Measurements from ENCODE around the gene GPR183. TPM values are rescaled to one million over a fixed set of nuclear protein-coding genes. Genes with fewer than 3 reads are reported as not detected.
A peak's percentile ranks its signal among the peaks of the same experiment; 100 is the strongest.

Gene GPR183
- total RNA-seq, 1 donor from 2014 or later, result 4.7 TPM

DNA sequence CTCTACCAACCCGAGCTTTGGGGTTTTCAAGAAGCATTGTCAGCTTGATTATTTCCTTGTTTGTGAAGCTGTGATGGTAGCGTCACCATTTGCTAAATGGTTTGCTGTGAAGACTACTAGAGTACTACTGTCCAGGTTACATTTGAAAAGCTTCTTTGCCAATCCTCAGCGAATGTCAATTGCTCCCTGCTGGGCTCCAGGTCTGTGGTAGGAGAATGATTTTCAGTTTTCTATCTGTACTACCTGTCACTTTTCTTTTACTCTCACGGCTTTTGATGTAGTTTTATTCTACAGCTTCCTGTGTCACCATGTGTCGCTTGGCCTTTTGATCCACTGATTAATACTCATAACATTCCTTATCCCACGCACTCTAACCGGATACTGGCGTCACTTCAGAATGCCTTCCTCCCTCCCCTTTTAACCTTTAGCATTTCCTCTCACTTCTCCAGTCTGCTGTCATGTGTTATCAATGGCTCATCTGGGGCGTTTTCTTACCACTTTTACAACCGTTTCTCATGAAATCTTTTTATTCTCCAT lies 7.5 kb upstream of the GPR183 start:
- peaks cover 8 to 20% (median 12%) of the 10 kb centered on the region in 3 donors for H3K4me1 ChIP-seq (ENCODE audit: control insufficient read depth in 3 of 3, insufficient read depth in 3 of 3, low read length in 3 of 3)
- H3K4me3 ChIP-seq (ENCODE audit: low read length in 3 of 3), result no peak overlapping the region
- H3K27ac ChIP-seq (ENCODE audit: low read depth, low read length), result peak overlapping the region; percentile 0

DNA sequence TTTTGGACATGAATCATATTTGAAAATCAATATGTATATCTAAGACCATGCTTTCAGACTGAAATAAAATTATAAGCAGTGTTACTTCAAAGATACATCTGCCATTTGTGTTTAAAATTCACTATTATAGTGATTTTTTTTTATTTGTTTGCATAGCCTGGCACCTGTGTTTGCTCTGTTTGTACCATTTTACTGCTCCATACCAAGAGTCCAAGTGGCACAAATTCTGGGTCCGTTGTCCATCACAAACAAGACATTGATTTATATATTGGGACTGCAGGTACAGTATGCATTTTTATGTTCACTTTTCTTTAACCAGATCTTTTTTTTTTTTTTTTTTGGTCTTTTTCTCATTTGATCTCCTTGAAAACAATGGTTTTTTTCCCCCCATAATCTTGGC lies 6.7 kb upstream of the GPR183 start:
- H3K36me3 ChIP-seq (ENCODE audit: control insufficient read depth in 3 of 3, insufficient read depth in 3 of 3, low read length in 3 of 3), result peaks cover 0 to 3% (median 0%) of the 10 kb centered on the region in 3 donors
- no peak overlapping the region for H3K4me3 ChIP-seq (ENCODE audit: low read length in 3 of 3)
- no peak overlapping the region for H3K27ac ChIP-seq (ENCODE audit: low read depth, low read length)
- no peaks in the 10 kb centered on the region for H3K9me3 ChIP-seq (ENCODE audit: control insufficient read depth in 3 of 3, low read length in 3 of 3)
- no peak overlapping the region for H3K9ac ChIP-seq (ENCODE audit: low read depth in 1 of 3, low read length in 3 of 3)
- H3K27me3 ChIP-seq (ENCODE audit: control insufficient read depth in 3 of 3, insufficient read depth in 3 of 3, low read length in 3 of 3), result no peaks in the 10 kb centered on the region
- H3K4me1 ChIP-seq (ENCODE audit: control insufficient read depth in 3 of 3, insufficient read depth in 3 of 3, low read length in 3 of 3), result peaks cover 8 to 20% (median 12%) of the 10 kb centered on the region in 3 donors

More for the DNA sequence above, 7.5 kb upstream of the GPR183 start:
- Histone ChIP-seq H3K36me3 (ENCODE audit: control insufficient read depth in 3 of 3, insufficient read depth in 3 of 3, low read length in 3 of 3) (peaks cover 0 to 3% (median 3%) of the 10 kb centered on the region in 3 donors), H3K27me3 (ENCODE audit: control insufficient read depth in 3 of 3, insufficient read depth in 3 of 3, low read length in 3 of 3) (no peaks in the 10 kb centered on the region), H3K9ac (ENCODE audit: low read depth in 1 of 3, low read length in 3 of 3) (no peak overlapping the region), H3K9me3 (ENCODE audit: control insufficient read depth in 3 of 3, low read length in 3 of 3) (no peaks in the 10 kb centered on the region)

DNA sequence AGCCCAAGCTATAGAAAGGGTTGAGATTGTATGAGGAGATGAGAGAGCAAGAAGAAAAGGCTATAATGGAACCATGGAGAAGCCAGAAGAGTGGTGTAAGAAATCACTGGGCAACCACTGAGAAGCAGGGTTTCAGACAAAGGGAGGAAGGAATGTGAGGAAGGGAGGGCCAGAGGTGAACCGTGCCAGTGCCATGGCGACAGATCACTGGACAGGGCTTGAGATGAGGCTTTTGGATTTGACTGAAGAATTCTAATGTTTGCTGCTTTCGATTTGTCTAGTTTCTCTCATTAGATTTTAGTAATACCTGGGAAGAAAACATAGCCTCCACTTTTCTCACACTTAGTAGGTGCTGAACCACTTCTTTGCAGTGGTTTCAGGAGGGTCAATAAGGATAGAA lies 6.3 kb upstream of the GPR183 start:
- H3K9me3 ChIP-seq (ENCODE audit: control insufficient read depth in 3 of 3, low read length in 3 of 3), result no peaks in the 10 kb centered on the region
- H3K27me3 ChIP-seq (ENCODE audit: control insufficient read depth in 3 of 3, insufficient read depth in 3 of 3, low read length in 3 of 3), result no peaks in the 10 kb centered on the region
- H3K4me1 ChIP-seq (ENCODE audit: control insufficient read depth in 3 of 3, insufficient read depth in 3 of 3, low read length in 3 of 3), result peaks cover 8 to 20% (median 12%) of the 10 kb centered on the region in 3 donors
- H3K4me3 ChIP-seq (ENCODE audit: low read length in 3 of 3), result no peak overlapping the region
- H3K36me3 ChIP-seq (ENCODE audit: control insufficient read depth in 3 of 3, insufficient read depth in 3 of 3, low read length in 3 of 3), result peaks cover 0 to 3% (median 0%) of the 10 kb centered on the region in 3 donors
- H3K27ac ChIP-seq (ENCODE audit: low read depth, low read length), result peak overlapping the region; percentile 50
- H3K9ac ChIP-seq (ENCODE audit: low read depth in 1 of 3, low read length in 3 of 3), result no peak overlapping the region

DNA sequence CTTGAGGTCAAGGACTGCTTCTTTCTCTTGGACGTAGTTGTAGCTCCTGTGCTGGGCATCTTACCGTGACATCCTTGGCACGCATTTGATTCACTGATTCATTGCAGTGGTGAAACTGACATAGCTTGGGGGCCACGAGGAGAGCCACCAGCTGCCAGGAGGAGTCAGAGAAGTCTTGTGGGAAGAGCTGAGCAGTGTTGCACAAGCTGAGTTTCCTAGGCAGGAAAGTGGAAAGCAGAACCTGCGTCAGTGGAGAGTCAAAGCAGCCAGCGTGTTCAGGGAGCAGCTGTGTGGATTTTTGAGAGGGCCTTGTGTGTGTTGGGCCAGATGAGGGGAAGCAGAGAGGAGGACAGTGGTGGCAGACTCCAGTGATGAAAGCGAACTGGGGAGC lies 5.3 kb upstream of the GPR183 start:
- Histone ChIP-seq H3K36me3 (ENCODE audit: control insufficient read depth in 3 of 3, insufficient read depth in 3 of 3, low read length in 3 of 3) (peaks cover 0 to 3% (median 0%) of the 10 kb centered on the region in 3 donors), H3K9ac (ENCODE audit: low read depth in 1 of 3, low read length in 3 of 3) (no peak overlapping the region), H3K27ac (ENCODE audit: low read depth, low read length) (peak overlapping the region; percentile 50), H3K4me1 (ENCODE audit: control insufficient read depth in 3 of 3, insufficient read depth in 3 of 3, low read length in 3 of 3) (peaks cover 8 to 20% (median 13%) of the 10 kb centered on the region in 3 donors), H3K4me3 (ENCODE audit: low read length in 3 of 3) (no peak overlapping the region), H3K27me3 (ENCODE audit: control insufficient read depth in 3 of 3, insufficient read depth in 3 of 3, low read length in 3 of 3) (no peaks in the 10 kb centered on the region), H3K9me3 (ENCODE audit: control insufficient read depth in 3 of 3, low read length in 3 of 3) (no peaks in the 10 kb centered on the region)

DNA sequence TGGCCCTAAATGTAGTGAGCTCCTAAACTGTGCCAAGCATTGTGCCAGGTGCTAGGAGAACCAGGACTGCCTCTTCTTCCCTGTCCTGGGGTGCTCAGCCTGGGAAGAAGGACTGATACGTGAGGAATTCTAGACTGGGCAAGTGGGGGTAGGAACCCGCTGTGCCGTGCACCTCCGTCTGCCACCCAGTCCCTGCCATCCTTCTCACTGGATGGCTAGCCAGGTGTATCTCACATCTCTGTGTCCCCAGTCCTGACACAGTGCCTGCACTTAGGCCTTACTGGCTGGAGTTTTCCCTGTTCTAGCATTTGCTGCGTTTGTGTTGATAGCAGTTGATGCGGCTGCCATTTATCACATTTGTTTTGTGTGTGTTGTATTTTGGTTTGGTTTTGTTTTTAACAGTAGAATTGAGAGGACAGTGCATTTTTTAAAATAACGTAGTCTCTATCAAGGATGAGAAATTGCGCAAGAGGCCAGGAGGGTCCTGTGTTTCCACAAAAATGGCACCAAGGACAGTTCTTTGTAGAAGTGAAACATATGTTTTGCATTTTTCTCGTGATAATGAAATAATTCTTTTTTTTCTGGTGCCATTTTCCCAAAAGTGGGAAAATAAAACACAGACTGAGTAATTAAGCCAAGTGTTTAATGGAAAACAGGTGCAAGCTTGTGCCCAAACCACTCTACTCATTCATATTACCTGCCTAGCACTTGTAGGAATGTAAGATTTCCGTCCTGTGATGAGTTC lies 4.7 kb upstream of the GPR183 start:
- no peak overlapping the region for H3K4me3 ChIP-seq (ENCODE audit: low read length in 3 of 3)
- no peaks in the 10 kb centered on the region for H3K9me3 ChIP-seq (ENCODE audit: control insufficient read depth in 3 of 3, low read length in 3 of 3)
- H3K4me1 ChIP-seq (ENCODE audit: control insufficient read depth in 3 of 3, insufficient read depth in 3 of 3, low read length in 3 of 3), result peaks cover 8 to 20% (median 13%) of the 10 kb centered on the region in 3 donors
- H3K9ac ChIP-seq (ENCODE audit: low read depth in 1 of 3, low read length in 3 of 3), result no peak overlapping the region
- H3K27ac ChIP-seq (ENCODE audit: low read depth, low read length), result peak overlapping the region; percentile 50
- H3K27me3 ChIP-seq (ENCODE audit: control insufficient read depth in 3 of 3, insufficient read depth in 3 of 3, low read length in 3 of 3), result no peaks in the 10 kb centered on the region
- H3K36me3 ChIP-seq (ENCODE audit: control insufficient read depth in 3 of 3, insufficient read depth in 3 of 3, low read length in 3 of 3), result peaks cover 0 to 3% (median 0%) of the 10 kb centered on the region in 3 donors

DNA sequence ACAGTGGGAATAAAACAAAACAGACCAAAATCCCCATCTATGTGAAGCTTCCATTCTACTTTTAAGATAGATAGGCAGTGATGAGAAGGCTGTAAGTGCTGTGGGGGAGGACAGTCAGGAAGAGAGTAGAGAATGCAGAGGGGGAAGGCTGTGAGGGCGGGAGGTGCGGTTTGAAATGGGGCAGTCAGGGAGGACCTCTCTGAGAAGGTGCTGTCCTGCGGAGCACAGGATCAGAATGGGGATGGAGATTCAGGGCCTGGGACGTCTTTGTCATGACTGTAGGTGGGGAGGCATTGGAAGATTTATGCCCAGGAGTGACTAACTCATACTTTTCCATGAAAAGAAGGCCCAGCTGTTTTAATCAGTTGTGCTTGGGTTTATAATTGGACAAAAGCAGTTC lies 3.9 kb upstream of the GPR183 start:
- Histone ChIP-seq H3K4me3 (ENCODE audit: low read length in 3 of 3) (no peak overlapping the region), H3K27ac (ENCODE audit: low read depth, low read length) (no peak overlapping the region), H3K36me3 (ENCODE audit: control insufficient read depth in 3 of 3, insufficient read depth in 3 of 3, low read length in 3 of 3) (peaks cover 0 to 3% (median 0%) of the 10 kb centered on the region in 3 donors), H3K9ac (ENCODE audit: low read depth in 1 of 3, low read length in 3 of 3) (no peak overlapping the region), H3K27me3 (ENCODE audit: control insufficient read depth in 3 of 3, insufficient read depth in 3 of 3, low read length in 3 of 3) (no peaks in the 10 kb centered on the region), H3K4me1 (ENCODE audit: control insufficient read depth in 3 of 3, insufficient read depth in 3 of 3, low read length in 3 of 3) (peaks cover 8 to 20% (median 13%) of the 10 kb centered on the region in 3 donors), H3K9me3 (ENCODE audit: control insufficient read depth in 3 of 3, low read length in 3 of 3) (no peaks in the 10 kb centered on the region)

DNA sequence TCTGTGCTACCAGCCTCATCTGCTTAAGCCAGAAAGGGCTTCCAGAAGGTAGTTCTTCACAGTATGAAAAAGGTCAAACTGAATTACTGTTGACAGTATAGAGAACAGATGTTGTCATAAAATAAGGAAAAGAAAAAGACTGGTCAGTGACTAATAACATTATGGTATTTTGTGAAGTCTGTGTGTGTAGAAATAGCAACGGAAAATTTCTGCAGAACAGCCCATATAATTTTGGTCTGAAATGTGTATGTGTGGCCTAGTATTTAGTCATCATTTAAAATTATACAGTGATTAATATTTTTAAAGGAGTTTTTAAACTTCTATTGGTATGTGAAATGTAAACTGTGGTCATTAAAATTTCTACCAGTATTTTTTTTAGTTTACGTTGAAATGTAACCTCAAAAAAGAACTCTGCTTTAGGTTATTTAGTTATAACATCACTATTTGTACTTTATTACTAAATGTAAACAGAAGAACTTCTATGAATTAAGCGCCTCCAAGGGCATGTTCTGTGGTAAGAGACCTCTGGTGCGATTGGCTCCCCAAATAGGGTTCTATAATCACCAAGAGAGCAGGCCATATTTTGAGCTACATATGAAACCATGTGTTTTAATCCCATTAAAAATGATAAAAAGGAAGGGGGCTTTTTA lies 3.3 kb upstream of the GPR183 start:
- H3K27me3 ChIP-seq (ENCODE audit: control insufficient read depth in 3 of 3, insufficient read depth in 3 of 3, low read length in 3 of 3), result no peaks in the 10 kb centered on the region
- no peak overlapping the region for H3K9ac ChIP-seq (ENCODE audit: low read depth in 1 of 3, low read length in 3 of 3)
- no peaks in the 10 kb centered on the region for H3K9me3 ChIP-seq (ENCODE audit: control insufficient read depth in 3 of 3, low read length in 3 of 3)

DNA sequence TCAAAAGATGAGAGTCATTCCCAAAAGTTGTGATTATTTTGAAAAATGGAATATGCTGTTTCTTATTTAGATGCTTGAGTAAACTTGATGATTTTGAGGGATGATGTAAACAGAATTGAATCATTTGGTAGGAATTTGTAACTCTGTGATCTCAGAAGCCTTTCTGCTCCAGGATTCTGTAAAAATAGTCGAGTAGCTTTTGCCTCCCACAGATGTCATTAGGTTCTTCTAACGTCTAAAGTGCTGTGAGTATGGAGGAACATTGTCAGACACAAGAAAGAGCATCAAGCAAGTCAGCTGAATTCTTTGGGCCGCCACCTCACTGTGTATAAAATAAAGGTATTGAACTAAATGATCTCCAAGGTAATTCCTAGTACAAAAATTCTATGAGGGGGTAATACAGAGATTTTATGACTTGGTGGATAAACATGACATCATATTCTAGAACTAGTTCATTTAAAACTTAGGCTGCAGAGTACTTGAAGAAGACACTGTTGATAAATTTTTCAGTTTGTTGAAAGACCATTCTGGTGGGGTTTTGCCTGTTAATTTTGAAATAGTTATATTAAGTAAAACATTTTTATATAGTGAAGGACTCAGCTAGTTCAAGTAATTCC lies 1.4 kb upstream of the GPR183 start:
- peak overlapping the region; percentile 21 for H3K27ac ChIP-seq (ENCODE audit: low read depth, low read length)
- no peaks in the 10 kb centered on the region for H3K9me3 ChIP-seq (ENCODE audit: control insufficient read depth in 3 of 3, low read length in 3 of 3)
- peaks cover 8 to 19% (median 11%) of the 10 kb centered on the region in 3 donors for H3K4me1 ChIP-seq (ENCODE audit: control insufficient read depth in 3 of 3, insufficient read depth in 3 of 3, low read length in 3 of 3)
- H3K9ac ChIP-seq (ENCODE audit: low read depth in 1 of 3, low read length in 3 of 3), result no peak overlapping the region
- H3K27me3 ChIP-seq (ENCODE audit: control insufficient read depth in 3 of 3, insufficient read depth in 3 of 3, low read length in 3 of 3), result no peaks in the 10 kb centered on the region
- peaks cover 0 to 3% (median 0%) of the 10 kb centered on the region in 3 donors for H3K36me3 ChIP-seq (ENCODE audit: control insufficient read depth in 3 of 3, insufficient read depth in 3 of 3, low read length in 3 of 3)
- H3K4me3 ChIP-seq (ENCODE audit: low read length in 3 of 3), result no peak overlapping the region

More for the DNA sequence above, 3.3 kb upstream of the GPR183 start:
- no peak overlapping the region for H3K4me3 ChIP-seq (ENCODE audit: low read length in 3 of 3)
- H3K27ac ChIP-seq (ENCODE audit: low read depth, low read length), result no peak overlapping the region
- peaks cover 8 to 20% (median 13%) of the 10 kb centered on the region in 3 donors for H3K4me1 ChIP-seq (ENCODE audit: control insufficient read depth in 3 of 3, insufficient read depth in 3 of 3, low read length in 3 of 3)
- peaks cover 0 to 3% (median 0%) of the 10 kb centered on the region in 3 donors for H3K36me3 ChIP-seq (ENCODE audit: control insufficient read depth in 3 of 3, insufficient read depth in 3 of 3, low read length in 3 of 3)

DNA sequence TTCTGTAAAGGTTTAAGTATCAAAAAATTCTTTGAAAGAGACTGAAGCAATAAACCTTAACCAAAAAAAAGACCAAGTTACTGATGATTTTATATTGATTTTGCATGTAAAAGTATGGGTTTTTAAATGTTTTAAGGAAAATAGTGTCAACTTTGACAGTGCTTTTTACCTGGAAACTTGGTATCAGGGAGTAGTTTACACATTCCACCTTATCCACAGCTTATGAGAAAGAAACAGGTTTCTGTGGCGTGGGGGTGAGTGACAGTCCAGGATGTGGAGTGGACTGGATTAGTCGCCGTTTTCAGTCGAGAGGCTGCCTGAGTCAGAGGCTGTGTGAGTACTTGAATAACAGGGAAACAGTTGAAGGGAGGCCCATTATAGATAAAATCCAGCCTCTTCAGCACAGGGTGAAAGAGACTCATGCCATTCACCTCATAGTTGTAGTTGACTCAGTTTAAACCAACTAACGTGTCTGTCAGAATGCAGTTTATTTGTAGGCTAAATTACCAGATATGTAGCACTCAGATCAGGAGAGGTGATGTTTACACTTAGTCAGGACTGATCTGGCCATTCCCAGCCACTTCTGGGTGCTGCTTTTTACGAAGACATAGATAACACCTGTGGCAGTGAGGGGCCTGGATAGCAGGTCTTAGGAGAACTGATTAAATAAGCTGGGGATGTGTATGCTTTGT lies 595 bp upstream of the GPR183 start:
- H3K9ac ChIP-seq (ENCODE audit: low read depth in 1 of 3, low read length in 3 of 3), result peak overlapping the region in 1 of 3 donors; percentile 2
- peak overlapping the region; percentile 21 for H3K27ac ChIP-seq (ENCODE audit: low read depth, low read length)
- H3K4me1 ChIP-seq (ENCODE audit: control insufficient read depth in 3 of 3, insufficient read depth in 3 of 3, low read length in 3 of 3), result peaks cover 6 to 13% (median 7%) of the 10 kb centered on the region in 3 donors
- H3K27me3 ChIP-seq (ENCODE audit: control insufficient read depth in 3 of 3, insufficient read depth in 3 of 3, low read length in 3 of 3), result no peaks in the 10 kb centered on the region
- no peaks in the 10 kb centered on the region for H3K9me3 ChIP-seq (ENCODE audit: control insufficient read depth in 3 of 3, low read length in 3 of 3)
- H3K4me3 ChIP-seq (ENCODE audit: low read length in 3 of 3), result no peak overlapping the region
- H3K36me3 ChIP-seq (ENCODE audit: control insufficient read depth in 3 of 3, insufficient read depth in 3 of 3, low read length in 3 of 3), result peaks cover 0 to 3% (median 0%) of the 10 kb centered on the region in 3 donors

All from skeletal muscle tissue (tissue), 4 donors.